Activated naive CD8-positive, alpha-beta T cell treated with anti-CD3 and anti-CD28 coated beads, Interleukin-2, amount 50 U/mL, for 16 hours (primary cell): Measurements from ENCODE around the gene HSPE1.
A peak's percentile ranks its signal among the peaks of the same experiment; 100 is the strongest.
"Not testable (repeated sequence)": the region's sequence is repeated elsewhere in the genome, so short reads cannot be mapped to it uniquely, and the experiment has no call there.

Experiments used
- DNase-seq: peaks from one replicate; pipeline ENCODE4 v3.0.0-alpha.2; 2020; ENCODE audit warnings: low read depth, low spot score

Gene HSPE1

GRCh38 chr2:197499594-197500502, at the start of gene HSPE1, which contains the start of gene HSPD1:
TSS of gene HSPE1 (plus strand) at chr2:197500379. CDS start at chr2:197500437, 58 bp downstream.
TSS of gene HSPD1 (minus strand) at chr2:197499840. CDS start at chr2:197498848, 992 bp downstream.
- DNase-seq, result peak; percentile 94

- DNase-seq, result no peak
These were observed 49.7 kb upstream of the HSPE1 start for GRCh38 chr2:197450465-197450864.

DNA sequence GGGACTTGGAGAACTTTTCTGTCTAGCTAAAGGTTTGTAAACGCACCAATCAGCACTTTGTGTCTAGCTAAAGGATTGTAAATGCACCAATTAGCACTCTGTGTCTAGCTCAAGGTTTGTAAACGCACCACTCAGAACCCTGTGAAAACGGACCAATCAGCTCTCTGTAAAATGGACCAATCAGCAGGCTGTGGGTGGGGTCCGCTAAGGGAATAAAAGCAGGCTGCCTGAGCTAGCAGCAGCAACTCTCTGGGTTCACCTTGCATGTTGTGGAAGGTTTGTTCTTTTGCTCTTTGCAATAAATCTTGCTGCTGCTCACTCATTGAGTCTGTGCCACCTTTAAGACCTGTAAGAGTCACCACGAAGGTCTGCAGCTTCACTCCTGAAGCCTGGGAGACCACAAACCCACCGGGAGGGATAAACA, 49.2 kb upstream of the HSPE1 start:
- not testable (repeated sequence) for DNase-seq

GRCh38 chr2:197452754-197453122, 47.4 kb upstream of the HSPE1 start:
- no peak for DNase-seq

- DNase-seq, result peak; percentile 93
These were observed 46.9 kb upstream of the HSPE1 start, which contains the start of gene COQ10B for GRCh38 chr2:197453123-197453913. TSS of gene COQ10B (plus strand) at chr2:197453552. CDS start at chr2:197453561, 9 bp downstream.

- no peak for DNase-seq
These were observed 46.2 kb upstream of the HSPE1 start for GRCh38 chr2:197453914-197454398.

DNA sequence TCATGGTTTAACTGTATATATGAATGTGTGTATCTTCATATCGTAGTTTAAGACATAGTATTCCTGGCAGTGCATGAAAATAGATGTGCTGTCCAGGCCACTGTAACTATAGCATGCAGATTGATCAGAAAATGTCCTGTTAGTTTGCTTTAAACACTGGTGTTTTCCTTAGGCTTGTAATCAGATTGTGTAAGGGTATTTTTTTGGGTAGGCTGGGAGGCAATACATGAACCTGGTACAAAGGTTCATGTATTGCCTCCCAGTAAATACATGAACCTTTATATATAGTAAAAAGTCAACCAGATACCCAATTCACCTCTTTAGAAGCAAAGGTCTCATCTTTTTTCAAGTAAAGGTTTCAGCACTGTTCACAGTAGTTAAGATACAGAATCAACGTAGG, 45.3 kb upstream of the HSPE1 start:
- DNase-seq, result no peak

DNA sequence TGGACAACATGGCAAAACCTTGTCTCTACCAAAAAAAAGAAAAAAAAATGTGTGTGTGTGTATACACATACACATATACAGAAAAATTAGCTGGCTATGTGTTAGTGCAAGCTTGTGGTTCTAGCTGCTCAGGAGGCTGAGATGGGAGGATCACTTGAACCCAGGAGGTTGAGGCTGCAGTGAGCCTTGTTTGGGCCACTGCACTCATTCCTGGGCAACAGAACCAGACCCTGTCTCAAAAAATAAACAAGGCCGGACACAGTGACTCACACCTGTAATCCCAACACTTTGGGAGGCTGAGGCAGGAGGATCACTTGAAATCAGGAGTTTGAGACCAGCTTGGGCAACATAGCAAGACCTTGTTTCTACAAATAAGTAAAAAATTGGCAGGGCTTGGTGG, 44.8 kb upstream of the HSPE1 start:
- DNase-seq, result no peak

DNA sequence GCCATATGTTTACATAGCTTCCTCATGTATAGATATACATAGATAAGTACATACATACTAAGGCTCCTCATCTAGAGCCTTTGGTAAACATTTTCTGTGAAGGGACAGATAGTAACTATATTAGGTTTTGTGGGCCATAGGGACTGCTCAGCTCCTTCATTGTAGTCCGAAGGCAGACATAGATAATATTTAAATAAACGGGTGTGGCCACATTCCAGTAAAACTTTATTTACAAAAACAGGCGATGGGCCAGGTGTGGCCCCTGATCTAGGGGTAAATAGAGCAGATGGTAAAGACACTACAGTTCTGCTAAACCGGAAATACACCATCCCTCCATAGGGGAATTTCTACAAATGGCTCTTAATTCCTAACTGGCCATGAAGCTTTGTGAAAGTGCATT, 39.5 kb upstream of the HSPE1 start:
- DNase-seq, result no peak

DNA sequence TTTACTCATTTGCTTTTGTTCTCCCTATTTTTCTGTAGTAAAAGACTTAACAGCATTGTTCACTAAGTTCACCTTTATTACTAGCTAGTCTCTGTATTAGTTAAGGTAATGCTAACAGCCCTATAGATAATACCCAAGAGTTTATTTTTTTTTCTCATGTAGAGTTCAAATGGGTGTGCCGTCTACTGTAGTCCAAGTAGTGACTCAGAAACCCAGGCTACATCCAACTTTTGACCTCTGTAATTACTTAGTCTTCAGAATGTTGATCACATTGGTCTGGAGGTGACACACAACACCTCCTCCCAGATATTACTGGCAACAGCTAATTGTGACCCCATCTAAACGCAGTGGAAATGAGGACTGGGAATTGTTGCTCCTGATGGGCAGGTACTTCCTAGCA, 39.1 kb upstream of the HSPE1 start:
- no peak for DNase-seq

- DNase-seq, result no peak
These were observed 36.0 kb upstream of the HSPE1 start for GRCh38 chr2:197464175-197464574.

GRCh38 chr2:197472166-197472565, 28.0 kb upstream of the HSPE1 start:
- no peak for DNase-seq

- DNase-seq, result no peak
These were observed 22.4 kb upstream of the HSPE1 start for GRCh38 chr2:197477797-197478196.

DNA sequence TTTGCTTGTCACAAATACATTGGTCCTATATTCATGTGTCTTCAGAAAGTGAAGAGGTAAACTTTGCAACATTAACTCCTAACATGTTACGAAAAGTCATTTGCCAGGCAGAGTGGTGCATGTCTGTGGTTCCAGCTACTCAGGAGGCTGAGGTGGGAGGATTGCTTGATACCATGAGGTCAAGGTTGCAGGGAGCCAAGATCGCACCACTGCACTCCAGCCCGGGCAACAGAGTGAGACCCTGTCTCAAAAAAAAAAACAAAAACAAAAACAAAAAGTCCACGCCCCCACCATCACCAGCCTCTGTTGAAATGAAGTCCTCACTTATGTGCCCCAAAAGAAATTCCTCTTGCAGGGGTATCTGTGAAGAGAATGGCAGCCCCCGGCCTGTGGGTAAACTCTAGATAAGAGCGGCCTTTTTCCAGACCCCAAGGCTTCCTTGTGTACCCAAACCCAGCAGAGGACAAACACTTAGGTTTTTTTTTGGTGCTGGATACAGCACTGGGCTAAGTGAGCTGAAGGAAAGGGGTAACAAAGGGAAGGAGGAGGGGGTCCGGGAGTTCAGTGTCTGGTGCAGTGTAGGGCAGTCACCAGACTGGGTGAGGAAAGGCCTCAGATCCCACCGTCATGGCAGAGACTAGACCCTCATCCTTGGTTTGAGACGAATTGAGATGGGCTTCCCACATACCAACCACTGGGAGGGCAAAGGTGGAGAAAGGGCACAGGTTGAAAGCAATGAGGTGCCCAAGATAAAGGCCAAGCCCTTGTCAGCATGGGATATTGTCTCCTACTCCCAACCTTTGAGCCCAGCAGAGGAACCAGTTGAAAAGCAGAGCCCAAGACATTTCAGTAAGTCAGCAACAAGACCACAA, 19.8 kb upstream of the HSPE1 start:
- DNase-seq, result no peak

GRCh38 chr2:197484248-197484647, 15.9 kb upstream of the HSPE1 start:
- not testable (repeated sequence) for DNase-seq

- DNase-seq, result no peak
These were observed 14.0 kb upstream of the HSPE1 start for GRCh38 chr2:197486175-197486574.

DNA sequence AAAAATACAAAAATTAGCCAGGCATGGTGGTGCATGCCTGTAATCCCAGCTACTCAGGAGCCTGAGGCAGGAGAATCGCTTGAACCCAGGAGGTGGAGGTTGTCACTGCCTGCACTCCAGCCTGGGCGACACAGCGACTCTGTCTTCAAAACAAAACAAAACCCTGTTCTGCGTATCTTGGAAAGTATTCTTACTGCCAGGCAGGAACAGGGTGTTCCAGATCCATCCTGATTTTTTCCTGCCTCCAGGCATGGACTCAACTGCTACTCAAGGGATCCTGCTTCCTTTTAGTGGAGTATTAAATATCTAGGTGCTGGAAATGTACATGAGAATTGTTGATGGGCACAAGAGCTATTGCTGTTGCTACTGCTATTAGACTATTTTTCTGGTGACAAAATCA, 12.8 kb upstream of the HSPE1 start:
- no peak for DNase-seq

DNA sequence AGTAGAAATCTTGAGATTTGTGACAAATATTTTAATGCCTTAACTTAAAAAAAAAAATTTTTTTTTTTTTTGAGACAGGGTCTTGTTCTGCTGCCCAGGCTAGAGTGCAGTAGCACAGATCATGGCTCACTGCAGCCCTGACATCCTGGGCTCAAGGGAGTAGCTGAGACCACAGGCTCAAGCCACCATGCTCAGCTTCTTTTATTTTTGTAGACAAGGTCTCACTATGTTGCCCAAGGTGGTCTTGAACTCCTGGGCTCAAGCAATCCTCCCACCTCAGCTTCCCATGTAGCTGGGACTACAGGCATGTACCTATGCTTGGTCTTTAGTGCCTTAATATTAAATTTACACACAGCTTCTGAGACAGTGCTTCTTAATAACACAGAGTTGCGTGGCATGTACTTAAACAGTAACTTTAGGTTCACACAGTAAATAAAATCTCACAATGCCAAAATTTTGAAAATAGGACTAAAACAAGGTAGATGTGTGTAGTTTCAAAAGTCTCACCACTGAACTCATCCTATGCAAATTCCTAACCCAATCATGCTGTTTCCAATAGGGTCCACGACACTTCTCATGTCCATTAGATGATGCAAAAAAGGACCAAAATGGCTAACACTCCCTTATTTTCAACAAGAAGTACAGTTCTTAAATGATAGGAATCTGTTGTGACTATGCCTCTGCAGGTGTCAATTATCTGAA, 4.6 kb upstream of the HSPE1 start:
- DNase-seq, result no peak

GRCh38 chr2:197496695-197497094, 3.5 kb upstream of the HSPE1 start:
- no peak for DNase-seq

DNA sequence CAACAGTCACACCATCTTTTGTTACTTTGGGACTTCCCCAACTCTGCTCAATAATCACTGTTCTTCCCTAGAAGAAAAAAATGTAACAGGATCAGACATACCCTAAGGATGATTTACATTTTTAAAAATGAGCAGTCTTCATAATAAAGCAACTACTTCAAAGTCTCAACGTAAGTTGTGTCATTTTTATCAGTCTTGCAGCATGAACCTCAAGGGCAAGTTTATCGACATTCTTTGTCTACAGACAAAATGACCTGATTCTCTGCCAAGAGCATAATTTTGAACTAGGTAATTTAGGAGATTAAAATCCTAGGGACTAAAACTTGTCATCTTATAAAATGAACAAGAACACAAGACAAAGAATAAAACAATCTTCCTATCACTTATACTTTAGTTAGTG, 2.9 kb upstream of the HSPE1 start:
- DNase-seq, result no peak
